ENCODE results near the gene BRD1.
"Not testable (repeated sequence)": the region's sequence is repeated elsewhere in the genome, so short reads cannot be mapped to it uniquely, and the experiment has no call there.

The BRD1 gene

DNA sequence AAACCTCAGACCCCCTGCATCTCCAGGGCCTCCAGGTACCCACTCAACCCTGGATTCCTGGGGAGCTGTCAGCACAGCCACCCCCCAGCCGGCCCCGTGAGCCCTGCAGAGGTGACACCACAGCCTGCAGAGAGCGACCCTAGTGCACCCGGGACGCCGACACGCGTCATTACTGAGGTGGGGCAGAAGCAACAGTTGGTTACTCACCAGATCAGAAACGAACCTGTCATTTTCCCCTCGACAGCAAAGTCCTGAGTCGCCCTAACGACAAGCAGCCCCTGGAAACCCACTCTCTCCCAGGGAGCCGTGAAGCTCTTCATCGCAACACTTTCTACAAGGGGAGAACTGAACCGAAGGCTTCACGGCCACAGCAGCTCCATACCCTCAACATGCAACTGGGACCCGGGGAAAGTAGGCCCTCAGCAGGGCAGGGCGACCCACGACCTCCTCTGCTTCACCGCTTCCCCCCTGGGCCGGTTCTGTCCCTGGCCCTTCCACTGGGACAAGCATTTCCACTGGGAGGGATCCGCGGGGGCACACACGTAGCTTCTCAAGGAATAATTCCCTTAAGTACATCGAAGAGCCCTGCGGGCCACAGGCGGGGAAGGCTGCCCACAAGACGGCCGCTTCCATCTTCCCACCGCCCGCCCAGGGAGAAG lies 1.6 kb downstream of the BRD1 start:
- no peak for DNase-seq (ENCODE audit: low spot score)

DNA sequence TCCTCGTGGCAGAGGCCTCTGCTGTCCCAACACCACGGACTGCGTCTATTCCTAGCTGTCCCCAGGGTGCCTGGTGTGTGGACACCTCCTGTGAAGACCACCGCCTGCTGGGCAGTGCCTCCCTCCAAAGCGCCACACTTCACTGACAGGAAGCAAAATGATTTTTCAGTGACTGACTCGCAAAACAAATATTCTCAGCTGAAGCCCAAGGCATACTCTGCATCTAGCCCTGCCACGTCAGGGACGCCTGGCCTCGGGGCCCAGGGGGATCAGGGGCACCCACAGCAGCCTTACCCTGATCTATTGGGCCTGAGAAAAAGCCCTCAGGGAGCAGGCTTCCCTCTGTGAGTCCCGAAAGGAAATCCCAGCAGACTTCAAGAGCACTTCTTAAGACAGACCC lies 2.2 kb downstream of the BRD1 start:
- DNase-seq (ENCODE audit: low spot score), result no peak

DNA sequence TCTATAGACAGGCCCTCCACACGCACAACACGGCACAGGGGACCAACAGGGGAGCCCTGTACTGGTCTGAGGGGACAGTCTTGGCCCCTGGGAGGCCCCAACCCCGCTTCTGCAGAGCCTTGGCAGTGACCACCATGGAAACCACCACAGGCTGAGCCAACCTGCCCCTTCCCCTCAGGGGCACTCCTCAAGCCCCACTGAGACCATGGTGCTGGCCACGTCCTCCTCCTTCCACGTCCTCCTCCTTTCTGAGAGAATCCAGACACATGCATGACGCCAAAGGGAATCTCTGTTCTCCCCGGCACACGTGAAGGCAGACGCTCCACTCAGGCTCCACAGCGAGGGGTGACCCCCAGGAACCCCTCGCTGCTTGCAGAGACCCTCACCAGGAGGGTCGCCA lies 2.7 kb downstream of the BRD1 start:
- no peak for DNase-seq (ENCODE audit: low spot score)

DNA sequence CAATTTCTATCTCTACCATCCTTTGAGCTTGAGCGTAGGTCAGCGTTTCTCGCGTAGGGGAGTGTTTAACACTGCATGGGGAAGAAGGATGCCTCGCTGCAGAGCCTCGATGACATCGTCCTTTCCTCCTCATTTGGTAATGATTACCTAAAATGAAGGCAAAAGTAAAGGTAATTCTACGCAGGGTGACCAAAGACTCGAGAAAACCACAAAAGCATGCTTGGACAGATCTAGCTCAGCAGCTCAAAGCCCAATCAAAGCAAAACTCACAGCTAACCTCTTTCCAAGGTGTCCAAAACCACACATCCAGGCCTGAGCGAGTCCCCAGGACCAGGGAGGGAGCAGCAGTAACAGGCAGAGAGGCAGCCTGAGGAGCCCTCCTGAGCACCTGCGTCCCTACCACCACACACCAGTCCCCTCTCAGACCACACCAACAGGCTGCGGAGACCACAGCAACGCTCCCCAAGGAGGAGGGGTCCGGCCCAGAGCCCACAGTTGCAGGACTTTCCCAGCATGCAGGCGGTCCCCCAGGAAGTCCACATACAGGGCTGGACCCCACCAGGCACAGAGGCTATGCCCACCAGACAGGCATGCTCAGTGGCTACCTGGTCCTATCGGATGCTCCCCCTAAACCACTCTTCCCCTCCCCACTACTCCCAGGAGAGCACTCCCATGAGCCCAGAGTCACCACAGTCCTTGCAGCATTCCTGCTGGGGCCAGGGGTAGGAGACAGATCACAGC lies 3.3 kb downstream of the BRD1 start:
- DNase-seq (ENCODE audit: low spot score), result no peak

DNA sequence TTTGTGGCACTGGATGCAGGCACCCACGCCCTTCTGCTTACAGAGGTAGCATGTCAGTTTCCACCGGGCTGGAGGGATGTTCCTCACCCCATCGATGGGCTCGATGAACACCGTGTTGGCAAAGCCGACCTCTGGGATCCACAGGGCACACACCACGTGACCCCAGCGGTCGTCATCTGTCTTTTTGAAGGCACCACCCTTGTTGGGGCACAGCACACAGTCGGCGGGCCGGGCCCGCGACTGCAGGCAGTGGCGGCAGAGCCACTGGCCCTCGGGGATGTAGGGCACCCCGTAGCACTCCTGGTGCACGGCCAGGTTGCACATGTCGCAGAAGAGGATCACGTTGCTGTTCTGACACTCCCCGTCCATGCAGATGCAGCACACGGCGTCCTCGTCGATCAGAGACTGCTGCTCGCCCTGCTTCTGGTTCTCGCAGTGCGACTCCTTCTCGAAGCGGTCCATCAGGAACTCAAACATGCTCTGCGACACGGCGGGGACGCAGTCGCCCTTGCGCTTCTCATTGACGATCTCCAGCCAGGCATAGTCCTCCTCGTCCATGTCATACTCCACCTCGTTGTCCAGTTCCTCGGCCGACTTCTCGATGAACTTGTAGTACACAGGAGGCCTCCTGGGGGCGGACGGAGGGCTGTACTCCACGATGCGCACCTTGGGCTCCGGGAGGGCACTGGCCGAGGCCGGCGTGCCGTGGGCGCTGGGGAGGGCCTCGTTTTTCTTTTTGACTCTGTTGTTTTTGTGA lies 4.2 kb downstream of the BRD1 start:
- DNase-seq (ENCODE audit: low spot score), result no peak

DNA sequence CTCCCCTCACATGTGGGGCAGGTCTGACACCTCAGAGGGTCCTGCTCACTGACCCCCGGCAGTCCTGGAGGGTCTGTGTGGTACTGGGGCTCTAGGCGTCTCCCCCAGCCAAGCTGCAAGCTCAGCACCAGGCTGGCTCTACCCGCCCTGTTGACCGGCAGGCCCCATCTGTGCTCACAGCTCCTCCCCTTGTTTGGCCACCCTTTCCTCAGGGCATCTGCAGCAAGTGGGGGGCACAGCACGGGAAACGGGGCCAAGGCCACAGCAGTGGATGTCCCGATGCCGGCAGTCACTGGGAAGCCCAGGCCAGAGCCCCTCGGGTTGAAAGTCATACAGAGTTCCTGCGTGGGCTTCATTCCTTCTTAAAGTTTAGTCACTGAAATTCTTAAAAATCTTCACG lies 5.9 kb downstream of the BRD1 start:
- DNase-seq (ENCODE audit: low spot score), result not testable (repeated sequence)

DNA sequence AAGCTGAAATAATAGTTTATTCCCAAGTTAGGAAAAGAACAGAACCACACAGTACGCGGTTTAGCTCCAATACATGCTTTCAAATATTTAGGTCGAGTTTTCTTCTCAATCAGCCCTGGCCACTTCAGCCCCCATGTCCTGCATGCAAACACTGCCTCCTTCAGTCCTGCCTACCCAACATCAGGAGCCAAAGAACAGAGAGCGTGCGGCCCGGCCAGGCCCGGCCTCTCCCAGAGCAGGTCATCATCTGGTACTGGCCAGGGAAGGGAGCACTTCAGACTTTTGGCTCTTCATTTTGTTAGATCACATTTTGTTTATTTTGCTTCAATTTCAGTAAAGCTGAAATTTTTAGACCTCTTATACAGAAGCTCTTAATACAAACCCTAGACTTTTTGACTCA lies 6.7 kb downstream of the BRD1 start:
- no peak for DNase-seq (ENCODE audit: low spot score)

DNA sequence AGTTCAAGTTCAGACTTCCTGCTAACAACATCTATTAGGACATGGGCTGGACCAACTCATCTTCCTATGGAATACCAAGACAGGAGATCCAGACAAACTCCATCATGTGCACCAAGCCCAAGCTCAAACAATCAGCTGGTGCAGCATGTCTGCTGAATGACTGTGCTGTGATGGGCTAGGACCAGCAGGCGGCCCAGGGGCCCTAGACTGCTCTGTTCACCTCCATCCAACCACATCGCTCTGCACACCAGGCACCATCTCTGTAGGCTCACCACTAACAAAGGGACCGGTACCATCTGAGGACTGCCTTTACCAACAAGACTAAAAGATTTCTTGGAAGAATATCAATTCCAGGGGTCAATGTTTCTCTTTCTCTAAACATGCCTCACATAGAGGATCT lies 10.3 kb downstream of the BRD1 start:
- no peak for DNase-seq (ENCODE audit: low spot score)

DNA sequence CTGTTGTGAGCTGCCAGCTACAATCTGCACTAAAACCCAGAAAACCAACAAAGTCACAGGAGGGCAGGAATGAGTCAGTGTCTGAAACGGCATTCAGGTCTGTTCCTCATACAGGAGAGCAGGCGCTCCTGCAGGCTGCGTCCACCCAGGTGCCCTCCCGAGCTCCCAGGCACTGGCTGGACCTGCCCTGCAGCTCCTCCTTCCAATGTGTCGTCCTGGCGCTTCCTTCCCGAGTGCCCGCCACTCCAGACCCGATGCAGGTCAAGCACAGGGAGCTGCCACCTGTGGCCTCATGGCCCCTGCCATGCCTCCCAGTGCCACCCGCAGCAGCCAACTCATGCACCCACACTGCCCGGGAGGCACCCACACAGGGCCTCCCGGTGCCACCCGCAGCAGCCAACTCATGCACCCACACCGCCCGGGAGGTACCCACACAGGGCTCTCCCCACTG lies 12.0 kb downstream of the BRD1 start:
- no peak for DNase-seq (ENCODE audit: low spot score)

DNA sequence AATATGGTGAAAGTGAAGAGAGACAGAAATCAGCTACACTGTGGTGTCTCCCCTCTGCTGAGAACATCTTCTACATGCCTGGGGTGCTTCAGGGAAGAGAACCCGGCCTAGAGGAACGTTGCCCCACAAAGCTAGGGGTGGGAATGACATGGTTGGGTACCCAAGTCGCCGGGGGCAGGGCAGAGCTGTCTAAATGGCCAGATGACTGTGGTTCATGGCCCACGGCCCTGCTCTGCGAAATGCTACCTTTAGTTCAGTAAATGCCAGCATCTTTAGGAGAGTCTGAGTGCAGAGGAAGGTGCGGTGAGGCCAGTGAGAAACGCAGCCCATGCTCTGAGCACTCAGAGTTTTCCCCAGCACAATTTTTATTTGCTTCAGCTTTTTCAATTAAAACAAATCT lies 12.8 kb downstream of the BRD1 start:
- no peak for DNase-seq (ENCODE audit: low spot score)

DNA sequence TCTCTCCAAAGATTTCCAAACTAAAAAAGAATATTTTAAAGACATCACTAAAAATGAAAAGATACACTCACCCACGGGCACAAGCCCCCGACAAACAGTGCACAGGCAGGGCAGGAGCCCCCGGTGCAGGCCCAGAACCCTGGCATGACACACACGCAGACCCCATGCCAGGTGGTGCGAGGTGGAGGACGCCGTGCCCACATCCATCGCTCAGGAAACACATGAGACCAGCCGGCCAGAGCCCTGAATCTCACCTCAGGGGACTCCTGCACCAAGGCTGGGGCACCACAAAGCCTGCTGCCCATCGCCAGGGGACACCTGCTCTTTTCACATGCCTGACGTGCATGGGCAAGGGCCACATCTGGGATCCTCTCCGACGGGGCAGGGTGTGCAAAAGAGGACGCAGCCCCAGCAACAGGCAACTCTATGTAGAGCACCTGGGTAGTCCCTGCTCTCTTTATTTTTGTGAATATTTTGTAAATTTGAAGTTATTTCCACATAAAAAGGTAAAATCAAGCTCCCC lies 13.4 kb downstream of the BRD1 start:
- no peak for DNase-seq (ENCODE audit: low spot score)

DNA sequence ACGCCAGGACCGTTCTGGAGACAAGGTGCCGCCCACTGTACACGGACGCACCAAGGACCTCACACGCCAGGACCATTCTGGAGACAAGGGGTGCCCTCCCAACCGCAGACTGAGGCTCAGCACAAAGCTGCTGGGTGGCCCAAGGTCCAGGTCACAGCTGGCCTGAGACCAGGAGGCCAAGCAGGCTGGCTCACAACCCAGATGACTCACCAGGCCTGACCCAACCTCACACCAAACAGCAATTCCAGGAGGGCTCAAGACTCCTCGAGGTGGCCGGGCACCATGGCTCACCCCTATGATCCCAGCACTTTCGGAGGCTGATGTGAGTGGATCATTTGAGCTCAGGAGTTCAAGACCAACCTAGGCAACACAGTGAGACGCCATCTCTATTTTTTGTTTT lies 14.8 kb downstream of the BRD1 start:
- no peak for DNase-seq (ENCODE audit: low spot score)

DNA sequence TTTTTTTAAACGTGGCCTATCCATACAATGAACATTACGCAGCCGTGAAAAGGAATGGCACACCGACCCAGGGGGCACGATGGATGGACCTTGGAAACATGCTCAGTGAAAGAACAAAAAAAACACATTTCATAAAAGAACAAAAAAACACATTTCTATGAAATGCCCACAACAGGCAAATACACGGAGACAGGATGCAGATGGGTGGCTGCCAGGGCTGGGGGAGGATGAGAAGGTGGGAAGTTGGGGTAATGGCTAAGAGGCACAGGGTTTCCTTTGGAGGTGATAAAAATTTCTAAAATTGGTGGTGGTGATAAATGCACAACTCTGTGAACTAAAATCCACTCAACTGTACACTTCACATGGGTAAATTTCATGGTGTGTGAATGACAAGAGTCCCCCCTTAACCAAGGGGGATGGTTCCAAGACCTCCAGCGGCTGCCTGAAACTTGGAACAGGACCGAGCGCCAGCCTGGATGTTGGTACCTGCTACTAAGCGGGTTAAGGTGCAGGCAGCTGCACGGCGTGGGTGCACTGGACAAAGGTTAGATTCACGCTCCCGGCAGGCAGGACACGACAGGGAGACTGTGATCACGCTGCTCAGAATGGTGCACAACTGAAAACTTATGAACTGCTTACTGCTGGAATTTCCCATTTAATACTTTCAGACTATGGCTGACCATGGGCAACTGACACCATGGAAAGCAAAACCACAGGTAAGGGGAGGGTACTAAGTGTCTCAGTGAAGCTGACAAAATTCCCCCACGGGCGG lies 16.5 kb downstream of the BRD1 start:
- DNase-seq (ENCODE audit: low spot score), result no peak

DNA sequence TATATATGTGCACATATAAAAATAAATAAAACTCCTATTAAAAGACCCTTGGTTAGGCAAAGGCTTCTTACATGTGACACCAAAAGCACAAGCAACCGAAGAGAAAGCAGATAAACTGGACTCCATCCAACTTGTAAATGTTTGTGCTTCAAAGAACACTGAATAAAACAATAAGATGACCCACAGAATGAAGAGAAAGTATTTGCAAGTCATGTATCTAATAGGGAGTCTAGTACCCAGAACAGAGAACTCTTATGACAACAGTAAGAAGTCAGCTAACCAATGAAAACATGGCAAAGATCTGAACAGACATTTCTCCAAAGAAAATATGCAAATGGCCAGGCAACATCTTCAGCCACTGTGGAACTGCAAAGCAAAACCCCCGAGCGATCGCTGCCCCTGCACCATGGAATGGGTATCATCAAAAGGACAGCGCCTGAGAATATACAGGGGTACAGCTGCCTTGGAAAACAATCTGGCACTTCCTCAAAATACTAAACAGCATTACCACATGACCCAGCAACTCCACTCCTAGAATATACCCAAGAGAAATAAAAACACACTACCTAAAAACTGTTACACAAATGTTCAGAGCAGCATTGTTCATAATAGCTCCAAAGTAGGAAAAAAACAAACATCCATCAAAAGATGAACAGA lies 17.2 kb downstream of the BRD1 start:
- DNase-seq (ENCODE audit: low spot score), result no peak

DNA sequence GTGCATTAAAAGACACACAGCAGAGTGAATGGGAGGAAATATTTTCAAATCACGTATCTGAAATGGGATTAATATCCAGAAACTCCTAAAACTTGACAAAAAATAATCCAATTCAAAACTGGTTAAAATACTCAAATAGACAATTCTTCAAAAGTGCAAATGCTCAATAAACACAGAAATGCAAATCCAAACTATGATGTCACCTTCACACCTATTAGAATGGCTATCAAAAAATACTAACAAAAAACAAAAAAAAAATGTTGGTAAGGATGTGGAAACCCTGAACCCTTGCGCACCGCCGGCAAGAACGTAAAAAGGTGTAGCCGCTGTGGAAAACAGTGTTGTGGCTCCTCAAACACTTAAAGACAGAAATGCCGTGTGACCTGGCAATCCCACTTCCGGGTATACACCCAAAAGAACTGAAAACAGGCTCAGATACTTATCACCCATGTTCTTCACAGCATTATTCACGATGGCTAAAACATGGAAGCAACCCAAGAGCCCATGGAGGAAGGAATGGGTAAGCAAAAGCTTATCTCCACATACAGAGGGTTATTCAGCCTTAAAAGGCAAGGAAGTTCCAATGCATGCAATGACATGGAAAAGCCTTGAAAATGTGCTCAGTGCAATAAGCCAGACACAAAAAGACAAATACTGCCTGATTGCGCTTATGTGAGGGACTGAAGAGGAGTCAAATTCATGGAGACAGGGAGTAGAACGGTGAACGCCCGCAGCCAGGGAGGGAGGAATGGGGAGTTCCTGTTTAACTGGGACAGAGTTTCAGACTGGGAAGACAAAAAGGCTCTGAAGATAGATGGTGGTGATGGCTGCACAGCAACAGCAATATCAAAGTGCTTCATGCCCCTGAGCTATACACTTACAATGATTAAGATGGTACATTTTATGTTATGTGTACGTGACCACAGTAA lies 19.6 kb downstream of the BRD1 start:
- DNase-seq (ENCODE audit: low spot score), result no peak

DNA sequence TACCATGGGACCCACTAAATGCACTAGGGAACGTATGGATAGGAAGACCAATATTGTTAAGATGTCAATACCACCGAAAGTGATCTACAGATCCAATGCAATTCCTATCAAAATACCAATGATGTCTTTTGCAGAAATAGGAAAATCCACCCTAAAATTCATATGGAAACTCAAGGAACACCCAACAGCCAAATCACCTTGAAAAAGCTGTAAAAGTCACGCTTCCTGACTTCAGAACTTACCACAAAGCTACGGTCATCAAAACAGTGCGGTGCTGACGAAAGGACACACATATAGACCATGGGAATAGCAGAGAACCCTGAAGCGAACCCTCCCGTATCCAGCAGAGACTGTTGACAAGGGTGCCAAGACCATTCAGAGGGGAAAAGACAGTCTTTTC lies 20.5 kb downstream of the BRD1 start:
- no peak for DNase-seq (ENCODE audit: low spot score)

DNA sequence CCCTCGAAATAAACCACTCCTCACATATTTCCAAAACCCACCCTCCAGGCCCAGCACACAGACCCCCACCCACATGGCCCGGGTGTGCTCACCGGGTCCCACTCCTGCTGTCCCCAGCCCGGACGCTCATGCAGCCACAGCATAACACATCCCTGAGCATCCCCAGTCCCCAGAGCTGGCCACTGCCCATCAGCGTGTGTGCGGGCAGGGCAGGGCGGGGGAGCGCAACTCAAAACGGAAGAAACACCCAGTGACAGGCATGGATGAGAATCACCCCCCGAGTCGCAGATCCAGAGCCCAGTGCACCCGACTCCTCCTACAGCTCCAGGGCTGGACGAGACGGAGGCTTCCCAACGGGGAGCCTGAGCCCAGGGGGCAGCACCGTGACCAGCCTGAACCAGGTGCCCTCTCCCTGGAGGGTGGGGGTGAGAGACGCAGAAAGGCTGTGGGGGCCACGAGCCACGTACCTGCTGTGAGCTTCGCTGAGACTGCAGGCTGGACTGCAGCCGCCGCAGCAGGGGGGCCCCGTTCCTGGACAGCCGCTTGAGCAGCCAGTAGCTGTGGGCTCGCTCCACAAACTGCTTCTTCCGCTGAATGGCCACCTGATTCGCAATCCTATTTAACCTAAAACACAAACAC lies 23.8 kb downstream of the BRD1 start:
- DNase-seq (ENCODE audit: low spot score), result no peak

DNA sequence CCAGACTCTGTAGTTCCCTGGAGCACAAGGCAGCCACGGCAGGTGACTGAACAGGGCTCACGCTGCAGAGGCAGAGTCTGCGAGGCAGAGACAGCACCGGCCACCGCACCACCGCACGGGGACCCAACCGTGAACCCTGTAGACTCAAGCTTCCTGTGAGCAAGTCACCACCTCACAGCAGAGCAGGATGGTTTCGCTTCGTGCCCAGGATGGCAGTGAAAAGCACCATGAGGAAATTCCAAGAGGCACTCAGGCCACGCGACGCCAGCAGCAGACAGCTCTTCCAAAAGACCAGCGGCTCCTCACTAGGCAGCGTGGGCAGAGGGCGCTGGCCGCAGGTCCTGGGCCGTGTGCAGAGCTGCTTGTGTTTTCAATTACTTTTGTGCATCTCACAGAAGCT lies 24.5 kb downstream of the BRD1 start:
- no peak for DNase-seq (ENCODE audit: low spot score)

DNA sequence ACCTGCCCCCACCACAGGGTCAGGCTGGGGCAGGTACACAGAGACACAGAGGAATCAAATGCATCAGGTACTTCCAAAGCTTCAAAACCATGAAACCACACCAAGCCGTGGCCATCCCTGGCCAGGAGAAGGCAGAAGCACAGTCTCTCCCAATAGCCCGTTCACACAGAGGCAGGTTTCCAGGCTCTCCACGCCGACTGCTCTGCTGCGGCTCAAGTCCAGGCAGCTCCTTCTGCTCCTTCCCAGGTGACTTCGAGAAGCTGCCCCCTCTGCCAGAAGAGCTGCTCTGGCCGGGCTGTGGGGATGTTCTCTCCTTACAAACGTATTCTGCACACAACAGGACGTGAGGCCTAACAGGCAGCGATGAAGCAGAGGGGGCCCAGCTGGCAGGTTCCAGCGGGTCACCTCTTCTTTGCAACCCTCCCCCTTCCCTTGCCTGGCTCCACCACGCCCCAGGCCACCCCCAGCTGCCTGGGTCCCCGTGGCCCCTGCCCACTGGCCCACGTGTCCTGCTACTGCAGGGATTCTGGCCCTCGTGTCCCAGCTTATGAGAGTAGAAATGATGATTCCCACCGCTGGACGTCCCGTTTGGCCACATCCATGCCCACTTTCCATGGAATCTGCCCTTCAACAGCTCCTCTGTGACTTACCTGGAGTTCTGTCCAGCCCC lies 26.1 kb downstream of the BRD1 start:
- no peak for DNase-seq (ENCODE audit: low spot score)
